ENCODE measurements around the gene KCNE3.

Gene KCNE3, protein sequence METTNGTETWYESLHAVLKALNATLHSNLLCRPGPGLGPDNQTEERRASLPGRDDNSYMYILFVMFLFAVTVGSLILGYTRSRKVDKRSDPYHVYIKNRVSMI

DNA sequence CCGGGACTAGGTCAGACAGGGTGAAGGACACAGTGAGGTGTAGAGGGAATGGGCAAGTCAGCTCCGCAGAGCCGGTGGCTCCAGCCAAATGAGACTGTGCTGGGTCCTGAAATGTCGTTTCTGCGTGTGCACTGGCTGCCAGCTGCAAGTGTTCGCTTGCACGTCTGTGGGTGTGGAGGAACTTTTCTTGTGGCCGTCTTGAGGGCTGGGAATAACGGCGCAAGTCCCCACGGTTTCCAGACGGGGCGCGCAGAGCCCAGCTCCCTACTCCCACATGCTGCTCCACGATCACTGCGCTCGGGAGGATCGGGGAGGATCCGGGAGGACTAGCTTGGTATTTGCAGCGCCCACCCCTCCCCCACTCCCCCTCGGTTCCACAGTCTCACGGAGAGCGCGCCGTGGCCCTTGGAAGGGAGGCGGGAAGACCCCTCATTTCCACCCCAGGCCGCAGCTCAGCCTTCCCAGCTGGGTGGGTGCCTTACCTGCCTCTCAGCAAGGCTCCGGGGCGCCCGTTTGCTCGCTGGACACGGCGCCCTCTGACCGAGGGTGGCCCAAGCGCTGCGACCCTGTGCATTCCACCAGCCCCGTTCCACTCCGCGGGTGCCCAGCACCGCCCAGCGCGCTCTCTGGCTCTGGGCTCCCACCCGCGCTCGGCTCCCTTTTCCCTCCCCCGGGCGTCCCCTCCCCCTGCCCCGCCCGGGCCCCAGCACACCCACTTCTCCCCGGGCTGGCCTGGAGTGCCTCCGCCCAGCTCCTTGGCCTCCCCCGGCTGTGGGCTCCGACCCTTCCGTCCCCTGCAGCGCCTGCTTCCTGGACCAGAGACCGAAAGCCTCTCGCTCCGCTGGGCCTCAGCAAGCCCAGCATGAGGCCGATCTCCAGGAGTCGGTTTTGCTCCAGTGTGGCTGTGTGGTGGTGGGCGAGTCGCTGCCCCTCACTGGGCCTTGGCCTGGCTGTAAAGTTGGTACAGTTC is at the start of gene KCNE3:
TSS of gene KCNE3 (minus strand) at position 634 of the 970 bp plus-strand sequence. CDS start 9,986 bp downstream, outside the sequence.
- H3K4me1 ChIP-seq (ENCODE audit: insufficient read depth, low read length, severe bottlenecking) = no peaks in the 10 kb centered on the region
- H3F3A ChIP-seq (ENCODE audit: insufficient read depth, low read length) = no peaks in the 10 kb centered on the region
- H3K9me2 ChIP-seq (ENCODE audit: low read depth, low read length) = no peaks in the 10 kb centered on the region
- H2AFZ ChIP-seq (ENCODE audit: low read length) = no peak within 1 kb of the TSS
- H3K27me3 ChIP-seq (ENCODE audit: insufficient read depth, low read length) = no peaks in the 10 kb centered on the region
- H3K9ac ChIP-seq (ENCODE audit: low read length) = no peak within 1 kb of the TSS
- H3K36me3 ChIP-seq (ENCODE audit: insufficient read depth, low read length) = no peaks in the 10 kb centered on the region
- TF ChIP-seq EZH2 (IDR thresholded peaks at IDR 0.05; ENCODE audit: borderline replicate concordance, low read length) = no peak
- TF ChIP-seq, protein P1, sequence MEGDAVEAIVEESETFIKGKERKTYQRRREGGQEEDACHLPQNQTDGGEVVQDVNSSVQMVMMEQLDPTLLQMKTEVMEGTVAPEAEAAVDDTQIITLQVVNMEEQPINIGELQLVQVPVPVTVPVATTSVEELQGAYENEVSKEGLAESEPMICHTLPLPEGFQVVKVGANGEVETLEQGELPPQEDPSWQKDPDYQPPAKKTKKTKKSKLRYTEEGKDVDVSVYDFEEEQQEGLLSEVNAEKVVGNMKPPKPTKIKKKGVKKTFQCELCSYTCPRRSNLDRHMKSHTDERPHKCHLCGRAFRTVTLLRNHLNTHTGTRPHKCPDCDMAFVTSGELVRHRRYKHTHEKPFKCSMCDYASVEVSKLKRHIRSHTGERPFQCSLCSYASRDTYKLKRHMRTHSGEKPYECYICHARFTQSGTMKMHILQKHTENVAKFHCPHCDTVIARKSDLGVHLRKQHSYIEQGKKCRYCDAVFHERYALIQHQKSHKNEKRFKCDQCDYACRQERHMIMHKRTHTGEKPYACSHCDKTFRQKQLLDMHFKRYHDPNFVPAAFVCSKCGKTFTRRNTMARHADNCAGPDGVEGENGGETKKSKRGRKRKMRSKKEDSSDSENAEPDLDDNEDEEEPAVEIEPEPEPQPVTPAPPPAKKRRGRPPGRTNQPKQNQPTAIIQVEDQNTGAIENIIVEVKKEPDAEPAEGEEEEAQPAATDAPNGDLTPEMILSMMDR (IDR thresholded peaks at IDR 0.05; ENCODE audit: low read length) = no peak
- H3K27ac ChIP-seq (ENCODE audit: low read depth, low read length, poor library complexity, severe bottlenecking) = no peak within 1 kb of the TSS
- no peaks in the 10 kb centered on the region for H3K79me2 ChIP-seq (ENCODE audit: insufficient read depth, low read length)
- H3K4me3 ChIP-seq (ENCODE audit: low read depth, low read length, poor library complexity, severe bottlenecking) = no peak within 1 kb of the TSS
- H3K4me2 ChIP-seq (ENCODE audit: low read length) = no peak within 1 kb of the TSS
- no peaks in the 10 kb centered on the region for H3K9me3 ChIP-seq (ENCODE audit: low read length)
- H4K20me1 ChIP-seq (ENCODE audit: insufficient read depth, low read length) = no peaks in the 10 kb centered on the region

DNA sequence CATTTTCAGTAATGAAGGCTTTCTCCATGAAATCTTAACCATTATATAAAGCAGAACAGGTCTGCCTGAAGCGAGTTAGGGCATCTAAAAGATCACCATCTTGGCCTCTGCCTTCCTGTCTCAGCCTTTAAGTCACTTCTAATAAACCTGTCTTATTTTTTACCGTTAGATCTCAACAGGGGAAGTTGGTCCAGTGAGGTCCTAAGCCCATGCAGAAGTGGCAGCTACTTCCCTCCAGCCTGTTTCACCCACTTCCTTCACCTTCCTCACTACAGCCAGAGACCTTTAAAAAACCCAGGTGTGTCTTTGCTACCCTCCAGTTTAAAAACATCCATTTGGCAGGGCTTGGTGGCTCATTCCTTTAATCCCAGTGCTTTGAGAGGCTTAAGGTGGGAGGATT is 40.2 kb upstream of the KCNE3 start:
- no peaks in the 10 kb centered on the region for H4K20me1 ChIP-seq (ENCODE audit: insufficient read depth, low read length)
- H3K4me2 ChIP-seq (ENCODE audit: low read length) = no peak overlapping the region
- no peaks in the 10 kb centered on the region for H3K9me3 ChIP-seq (ENCODE audit: low read length)
- no peak overlapping the region for H3K9ac ChIP-seq (ENCODE audit: low read length)
- H3F3A ChIP-seq (ENCODE audit: insufficient read depth, low read length) = no peaks in the 10 kb centered on the region
- H3K4me1 ChIP-seq (ENCODE audit: insufficient read depth, low read length, severe bottlenecking) = no peaks in the 10 kb centered on the region
- no peaks in the 10 kb centered on the region for H3K79me2 ChIP-seq (ENCODE audit: insufficient read depth, low read length)
- H3K36me3 ChIP-seq (ENCODE audit: insufficient read depth, low read length) = no peaks in the 10 kb centered on the region
- H3K27ac ChIP-seq (ENCODE audit: low read depth, low read length, poor library complexity, severe bottlenecking) = no peak overlapping the region
- TF ChIP-seq, protein P1 (IDR thresholded peaks at IDR 0.05; ENCODE audit: low read length) = no peak
- no peak for TF ChIP-seq EZH2 (IDR thresholded peaks at IDR 0.05; ENCODE audit: borderline replicate concordance, low read length)
- H3K4me3 ChIP-seq (ENCODE audit: low read depth, low read length, poor library complexity, severe bottlenecking) = no peak overlapping the region
- no peaks in the 10 kb centered on the region for H3K27me3 ChIP-seq (ENCODE audit: insufficient read depth, low read length)
- H2AFZ ChIP-seq (ENCODE audit: low read length) = no peak overlapping the region
- H3K9me2 ChIP-seq (ENCODE audit: low read depth, low read length) = no peaks in the 10 kb centered on the region

DNA sequence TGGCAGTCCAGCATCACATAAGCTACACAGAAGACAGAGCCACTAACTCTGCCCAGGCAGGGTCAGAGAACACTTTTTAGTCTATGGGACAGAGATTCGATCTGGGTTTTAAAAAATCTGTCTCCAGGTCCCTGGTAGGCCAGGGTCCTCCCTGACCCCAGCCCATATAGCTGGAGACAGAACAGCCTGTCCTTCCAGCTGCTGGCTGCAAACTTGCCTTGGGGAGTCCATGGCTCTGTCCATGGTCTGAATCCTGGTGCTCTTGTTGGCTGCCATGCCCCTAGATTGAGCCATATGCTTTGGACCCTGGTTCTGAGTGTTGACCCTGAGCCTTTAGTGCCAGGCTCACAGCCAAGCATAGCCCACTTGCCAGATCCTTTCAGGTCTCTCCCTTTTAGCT is 39.5 kb upstream of the KCNE3 start:
- TF ChIP-seq EZH2 (IDR thresholded peaks at IDR 0.05; ENCODE audit: borderline replicate concordance, low read length) = no peak
- TF ChIP-seq, protein P1 (IDR thresholded peaks at IDR 0.05; ENCODE audit: low read length) = no peak
- Histone ChIP-seq H3K4me3 (ENCODE audit: low read depth, low read length, poor library complexity, severe bottlenecking) (no peak overlapping the region), H2AFZ (ENCODE audit: low read length) (no peak overlapping the region)

More for the DNA sequence above, 39.5 kb upstream of the KCNE3 start:
- Histone ChIP-seq H3K4me1 (ENCODE audit: insufficient read depth, low read length, severe bottlenecking) (no peaks in the 10 kb centered on the region), H3K36me3 (ENCODE audit: insufficient read depth, low read length) (no peaks in the 10 kb centered on the region), H3K9me3 (ENCODE audit: low read length) (no peaks in the 10 kb centered on the region), H3K9ac (ENCODE audit: low read length) (no peak overlapping the region), H3K9me2 (ENCODE audit: low read depth, low read length) (no peaks in the 10 kb centered on the region), H4K20me1 (ENCODE audit: insufficient read depth, low read length) (no peaks in the 10 kb centered on the region), H3K27me3 (ENCODE audit: insufficient read depth, low read length) (0 out of 2 replicates have a peak, but pooled peaks cover 3% of the 10 kb centered on the region), H3K79me2 (ENCODE audit: insufficient read depth, low read length) (no peaks in the 10 kb centered on the region), H3K4me2 (ENCODE audit: low read length) (no peak overlapping the region), H3F3A (ENCODE audit: insufficient read depth, low read length) (no peaks in the 10 kb centered on the region), H3K27ac (ENCODE audit: low read depth, low read length, poor library complexity, severe bottlenecking) (no peak overlapping the region)
